Measurements from ENCODE around the gene CD27.

Gene CD27

GRCh38 chr12:6423267-6424007 lies 21.3 kb upstream of the CD27 start:
- Histone ChIP-seq H3F3A (ENCODE audit: insufficient read depth, low read length) (no peaks in the 10 kb centered on the region), H3K27me3 (replicated peaks; ENCODE audit: insufficient read depth, low read length) (no peaks in the 10 kb centered on the region), H3K4me2 (ENCODE audit: low read depth, low read length) (peak overlapping the region; percentile 44; the same call in 1 of the 2 replicates), H4K20me1 (ENCODE audit: insufficient read depth, low read length) (no peaks in the 10 kb centered on the region), H2AFZ (ENCODE audit: low read length) (peak overlapping the region; percentile 47), H3K27ac (ENCODE audit: low read length) (no peak overlapping the region), H3K79me2 (ENCODE audit: low read length) (no peaks in the 10 kb centered on the region), H3K36me3 (replicated peaks; ENCODE audit: insufficient read depth, low read length) (no peaks in the 10 kb centered on the region), H3K4me1 (ENCODE audit: low read length) (peaks cover 9% of the 10 kb centered on the region), H3K9me3 (replicated peaks; ENCODE audit: insufficient read depth, low read length) (no peaks in the 10 kb centered on the region), H3K9ac (ENCODE audit: low read length) (0 out of 2 replicates have a peak overlapping the region, but pooled peaks have one; percentile 3), H3K9me2 (replicated peaks; ENCODE audit: insufficient read depth, low read length) (no peaks in the 10 kb centered on the region), H3K4me3 (ENCODE audit: low read length) (no peak overlapping the region)
- peak; percentile 86 for DNase-seq
- TF ChIP-seq CTCF (IDR thresholded peaks at IDR 0.05; ENCODE audit: low read length): peak; percentile 87
- TF ChIP-seq EZH2phosphoT487 (IDR thresholded peaks at IDR 0.05; ENCODE audit: low read length): no peak

DNA sequence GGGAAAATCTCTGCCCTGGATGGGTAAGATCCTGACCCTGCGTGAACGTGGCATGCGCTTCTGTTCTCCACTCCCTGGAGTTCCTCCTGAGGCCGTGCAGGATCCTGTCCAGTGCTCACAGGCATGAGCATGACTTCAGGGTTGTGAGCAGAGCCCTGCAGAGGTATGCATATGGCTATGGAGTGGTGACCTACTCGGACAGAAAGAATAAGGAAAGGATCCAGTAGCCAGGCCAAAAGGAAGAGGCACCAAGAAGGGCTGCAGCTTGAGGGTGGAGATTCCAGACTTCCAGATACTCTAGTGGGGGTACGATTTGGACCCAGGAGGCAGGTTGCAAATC lies 20.8 kb upstream of the CD27 start:
- Histone ChIP-seq H3K4me3 (ENCODE audit: low read length) (no peak overlapping the region), H3K4me1 (ENCODE audit: low read length) (peaks cover 9% of the 10 kb centered on the region), H3K9me3 (replicated peaks; ENCODE audit: insufficient read depth, low read length) (no peaks in the 10 kb centered on the region), H3F3A (ENCODE audit: insufficient read depth, low read length) (no peaks in the 10 kb centered on the region), H3K4me2 (ENCODE audit: low read depth, low read length) (peak overlapping the region; percentile 44; the same call in 1 of the 2 replicates), H3K9ac (ENCODE audit: low read length) (0 out of 2 replicates have a peak overlapping the region, but pooled peaks have one; percentile 3), H3K27ac (ENCODE audit: low read length) (no peak overlapping the region), H2AFZ (ENCODE audit: low read length) (peak overlapping the region; percentile 45), H4K20me1 (ENCODE audit: insufficient read depth, low read length) (no peaks in the 10 kb centered on the region), H3K79me2 (ENCODE audit: low read length) (no peaks in the 10 kb centered on the region), H3K27me3 (replicated peaks; ENCODE audit: insufficient read depth, low read length) (no peaks in the 10 kb centered on the region), H3K36me3 (replicated peaks; ENCODE audit: insufficient read depth, low read length) (no peaks in the 10 kb centered on the region), H3K9me2 (replicated peaks; ENCODE audit: insufficient read depth, low read length) (no peaks in the 10 kb centered on the region)
- TF ChIP-seq EZH2phosphoT487 (IDR thresholded peaks at IDR 0.05; ENCODE audit: low read length): no peak
- no peak for TF ChIP-seq EZH2 (optimal IDR thresholded peaks at IDR 0.05; ENCODE audit: low read depth, low read length)
- TF ChIP-seq CTCF (IDR thresholded peaks at IDR 0.05; ENCODE audit: low read length): no peak
- no peak for DNase-seq

DNA sequence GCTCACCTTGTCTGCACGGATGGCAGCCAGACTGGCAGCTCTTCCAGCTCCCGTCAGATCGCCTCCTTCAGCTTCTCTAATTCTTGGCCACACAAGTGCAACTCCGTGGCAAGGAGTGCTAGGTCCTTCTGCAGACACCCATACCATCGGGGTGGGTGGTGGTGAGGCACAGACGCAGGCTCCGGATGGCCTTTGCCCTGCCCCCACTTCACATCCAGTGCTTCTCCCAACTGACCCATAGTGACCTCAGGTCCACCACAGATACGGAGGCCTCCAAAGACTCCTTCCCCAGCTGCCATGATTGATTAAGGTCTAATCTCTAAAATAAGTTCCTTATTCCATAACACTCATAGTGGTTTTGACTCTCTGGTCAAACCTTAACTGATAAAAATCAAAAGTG lies 19.9 kb upstream of the CD27 start:
- no peak for DNase-seq
- H3K9me3 ChIP-seq (replicated peaks; ENCODE audit: insufficient read depth, low read length): no peaks in the 10 kb centered on the region
- no peak overlapping the region for H3K9ac ChIP-seq (ENCODE audit: low read length)
- peaks cover 9% of the 10 kb centered on the region for H3K4me1 ChIP-seq (ENCODE audit: low read length)
- H3K36me3 ChIP-seq (replicated peaks; ENCODE audit: insufficient read depth, low read length): no peaks in the 10 kb centered on the region
- no peaks in the 10 kb centered on the region for H4K20me1 ChIP-seq (ENCODE audit: insufficient read depth, low read length)
- H2AFZ ChIP-seq (ENCODE audit: low read length): no peak overlapping the region
- TF ChIP-seq EZH2 (optimal IDR thresholded peaks at IDR 0.05; ENCODE audit: low read depth, low read length) (no peak), EZH2phosphoT487 (IDR thresholded peaks at IDR 0.05; ENCODE audit: low read length) (no peak), CTCF (IDR thresholded peaks at IDR 0.05; ENCODE audit: low read length) (no peak)
- H3K27me3 ChIP-seq (replicated peaks; ENCODE audit: insufficient read depth, low read length): no peaks in the 10 kb centered on the region
- no peaks in the 10 kb centered on the region for H3F3A ChIP-seq (ENCODE audit: insufficient read depth, low read length)
- H3K27ac ChIP-seq (ENCODE audit: low read length): no peak overlapping the region
- no peaks in the 10 kb centered on the region for H3K79me2 ChIP-seq (ENCODE audit: low read length)
- H3K9me2 ChIP-seq (replicated peaks; ENCODE audit: insufficient read depth, low read length): no peaks in the 10 kb centered on the region
- no peak overlapping the region for H3K4me2 ChIP-seq (ENCODE audit: low read depth, low read length)
- no peak overlapping the region for H3K4me3 ChIP-seq (ENCODE audit: low read length)
